HG02763 (cell line): ENCODE measurements around the gene C2orf66.

Source experiments
- ATAC-seq: cut with Tn5 transposase; IDR thresholded peaks from one replicate; pipeline ENCODE4 v1.9.1; 2021; ENCODE audit warnings: mild to moderate bottlenecking, moderate library complexity; ENCODE audit not compliant: unreplicated experiment

The C2orf66 gene

DNA sequence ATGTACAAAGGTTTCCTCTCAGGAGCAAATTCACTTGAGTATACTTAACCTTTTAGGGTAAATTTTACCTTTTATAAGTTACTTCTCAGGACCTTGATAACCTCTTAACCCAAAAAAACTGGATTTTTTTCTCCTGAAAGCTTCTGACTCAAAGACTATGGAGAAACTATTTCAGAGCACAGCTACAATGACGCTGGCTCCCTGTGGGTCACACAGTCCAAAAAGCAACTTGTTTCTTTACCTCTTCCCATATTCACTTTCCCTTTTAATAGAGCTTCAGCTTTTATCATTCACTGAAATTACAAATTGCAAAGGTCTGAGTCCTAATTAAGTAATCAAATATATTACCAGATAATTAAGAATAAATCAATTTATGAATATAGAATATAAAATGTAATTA lies 42.1 kb downstream of the C2orf66 start:
- ATAC-seq: no peak

DNA sequence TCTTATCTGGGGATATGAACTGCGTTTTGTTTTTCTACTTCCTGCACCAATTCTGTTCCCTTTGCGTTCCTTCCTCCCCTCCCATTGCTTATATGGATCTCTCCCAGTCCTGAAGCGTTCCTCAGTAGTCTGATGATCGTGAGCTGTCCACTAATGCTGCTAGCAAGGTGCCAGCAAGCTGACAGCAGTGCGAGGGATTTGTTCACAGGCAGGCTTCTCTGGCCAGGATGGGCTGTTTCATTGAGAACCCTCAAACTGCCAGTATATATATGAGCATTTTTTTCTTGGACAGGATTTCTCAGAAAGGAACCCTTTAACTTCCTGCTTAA lies 49.8 kb downstream of the C2orf66 start:
- no peak for ATAC-seq

DNA sequence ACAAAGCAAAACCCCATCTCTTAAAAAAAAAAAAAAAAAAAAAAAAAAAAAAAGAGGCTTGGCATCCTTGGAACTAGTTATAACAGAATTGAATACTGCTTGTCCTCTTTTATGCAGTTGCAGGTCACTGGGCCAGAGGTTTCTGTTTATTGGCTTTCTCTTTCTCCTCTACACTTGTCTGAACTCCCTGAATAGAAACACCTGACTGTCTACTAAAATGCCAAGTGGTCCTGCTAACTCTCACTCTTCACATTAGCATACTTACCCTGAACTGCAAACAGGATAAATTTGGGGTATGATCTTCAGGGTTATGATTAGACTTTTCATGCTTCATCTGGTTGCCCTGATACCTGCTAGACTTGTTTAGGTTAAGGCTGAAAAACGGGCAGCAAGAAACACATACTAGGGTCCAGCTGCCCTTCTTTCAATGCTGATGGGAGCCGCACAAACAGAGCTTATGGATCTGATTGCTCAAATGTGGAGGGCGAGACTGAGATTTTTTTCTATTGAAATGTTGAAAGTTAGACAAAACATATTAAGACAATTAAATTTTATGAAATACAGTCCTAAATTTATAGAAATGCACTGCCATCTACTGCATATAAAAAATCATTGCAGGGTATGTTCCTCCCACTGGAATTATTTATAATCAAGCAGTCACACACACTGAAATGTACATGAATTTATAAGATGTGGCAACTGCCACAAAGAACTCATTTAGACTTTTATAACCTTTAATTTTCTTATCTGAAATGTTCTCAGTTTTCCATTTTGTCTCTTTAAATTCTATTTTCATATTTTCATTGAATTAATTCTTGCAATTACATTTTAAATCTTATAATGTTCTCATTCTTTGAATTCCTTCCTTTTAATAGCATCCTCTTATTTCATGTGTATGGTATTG lies 50.4 kb downstream of the C2orf66 start:
- ATAC-seq: no peak
